NCI-H1417 (cell line): Measurements from ENCODE around the gene BBS2.
A peak's percentile ranks its signal among the peaks of the same experiment; 100 is the strongest.
"Not testable (repeated sequence)": the region's sequence is repeated elsewhere in the genome, so short reads cannot be mapped to it uniquely, and the experiment has no call there.

Experiments
- DNase-seq, 3 experiments: peaks; one replicate each; lab custom pipeline; 2025; lab: John Stamatoyannopoulos, UW

Gene BBS2

GRCh38 chr16:56518425-56518824 is 1.4 kb downstream of the BBS2 start:
- DNase-seq, result no peak

GRCh38 chr16:56517206-56517605 is 2.6 kb downstream of the BBS2 start:
- no peak for DNase-seq

GRCh38 chr16:56515665-56516064 is 4.2 kb downstream of the BBS2 start:
- no peak for DNase-seq

- DNase-seq, result no peak
Measured at GRCh38 chr16:56514845-56515244, 5.0 kb downstream of the BBS2 start.

- DNase-seq, result peak in 2 of 3 experiments; percentile 1 to 55
Measured at GRCh38 chr16:56513972-56514371, 5.9 kb downstream of the BBS2 start.

GRCh38 chr16:56513091-56513490 is 6.7 kb downstream of the BBS2 start:
- DNase-seq, result no peak

GRCh38 chr16:56512025-56512424 is 7.8 kb downstream of the BBS2 start:
- no peak for DNase-seq

GRCh38 chr16:56510544-56510943 is 9.3 kb downstream of the BBS2 start:
- DNase-seq, result no peak

- DNase-seq, result no peak
Measured at GRCh38 chr16:56506941-56507340, 12.9 kb downstream of the BBS2 start.

- no peak for DNase-seq
Measured at GRCh38 chr16:56505181-56505580, 14.6 kb downstream of the BBS2 start.

- no peak for DNase-seq
Measured at GRCh38 chr16:56493815-56494214, 26.0 kb downstream of the BBS2 start.

- no peak for DNase-seq
Measured at GRCh38 chr16:56493126-56493525, 26.7 kb downstream of the BBS2 start.

- DNase-seq, result no peak
Measured at GRCh38 chr16:56491657-56492261, 28.1 kb downstream of the BBS2 start.

GRCh38 chr16:56488868-56489267 is 31.0 kb downstream of the BBS2 start:
- DNase-seq, result not testable (repeated sequence)

GRCh38 chr16:56488035-56488434 is 31.8 kb downstream of the BBS2 start:
- DNase-seq, result no peak

GRCh38 chr16:56483394-56483793 is 36.4 kb downstream of the BBS2 start:
- no peak for DNase-seq

- DNase-seq, result no peak
Measured at GRCh38 chr16:56482683-56483236, 37.1 kb downstream of the BBS2 start.

- DNase-seq, result no peak
Measured at GRCh38 chr16:56481468-56482122, 38.2 kb downstream of the BBS2 start.

GRCh38 chr16:56480776-56481467 is 38.9 kb downstream of the BBS2 start:
- DNase-seq, result no peak

GRCh38 chr16:56479469-56479868 is 40.4 kb downstream of the BBS2 start:
- DNase-seq, result no peak

GRCh38 chr16:56478281-56479049 is 41.4 kb downstream of the BBS2 start:
- no peak for DNase-seq
